Stimulated activated CD4-positive, alpha-beta T cell treated with anti-CD3 and anti-CD28 coated beads, TNF-alpha, amount 100 ng/mL, for 48 hours (primary cell): ENCODE data around the gene ZNF148.
"Not testable (repeated sequence)": the region's sequence is repeated elsewhere in the genome, so short reads cannot be mapped to it uniquely, and the experiment has no call there.

Experiments
- DNase-seq, 3 donors: peaks; one replicate each; pipeline ENCODE4 v3.0.0-alpha.2; 2020; ENCODE audit warnings: low read depth in 3 of 3

The ZNF148 gene

DNA sequence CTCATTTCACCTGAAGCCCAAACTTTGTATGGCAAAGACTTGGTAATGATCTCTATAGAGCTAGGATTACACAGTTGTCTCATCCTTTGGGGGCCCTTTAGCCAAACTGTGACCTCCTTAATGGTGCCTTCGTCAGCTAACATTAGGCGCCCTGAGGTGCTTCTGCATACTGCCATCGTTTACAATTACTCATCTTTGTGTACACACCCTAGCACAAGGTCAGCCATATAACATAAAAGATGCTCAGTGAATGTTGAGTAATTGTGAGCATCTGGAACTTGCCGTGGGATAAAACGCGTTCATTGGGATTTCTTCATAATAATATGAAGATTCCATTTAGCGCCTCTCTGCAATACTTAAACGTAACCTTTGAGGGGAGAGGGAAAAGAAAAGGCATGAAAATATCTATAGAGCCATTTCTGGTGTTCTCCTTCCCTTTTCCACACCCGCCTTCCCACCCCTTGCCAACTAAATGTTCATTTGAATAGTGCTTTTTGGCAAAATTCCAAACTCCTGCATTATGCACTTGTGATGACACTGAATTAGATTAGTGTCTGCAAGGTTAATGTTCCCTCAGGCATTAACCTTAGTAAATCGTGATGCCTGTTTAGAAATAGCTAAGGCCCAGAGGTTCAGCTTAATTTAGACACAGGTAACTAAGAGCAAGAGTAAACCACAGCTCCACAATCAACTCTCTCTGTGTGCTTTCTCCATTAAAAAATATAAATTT, 990 bp upstream of the ZNF148 start:
- DNase-seq, result no peak

DNA sequence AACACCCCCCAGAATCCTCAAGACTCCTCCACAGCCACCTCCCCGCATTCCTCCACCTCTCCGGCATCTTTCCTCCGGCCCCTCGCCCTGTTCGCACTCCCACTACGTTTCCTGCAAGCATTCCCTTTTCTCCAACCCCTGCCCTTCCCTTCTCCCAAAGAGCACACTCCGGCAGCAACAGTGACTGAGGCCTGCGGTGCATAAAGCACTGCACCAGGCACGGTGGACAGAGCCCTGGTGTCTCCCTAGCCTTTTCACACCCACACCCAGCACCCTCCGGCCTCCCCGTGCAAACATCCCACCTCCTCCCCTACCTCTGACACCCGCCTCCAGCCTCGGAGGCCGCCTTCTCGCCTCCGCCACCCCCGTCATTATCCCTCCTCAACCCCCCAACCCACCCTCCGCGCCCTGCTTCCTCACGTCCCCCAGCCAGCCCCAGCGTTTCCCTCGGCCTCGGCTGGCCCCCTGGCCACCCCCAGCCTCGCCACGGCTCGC, 577 bp downstream of the ZNF148 start:
- peak in 1 of 3 donors; percentile 17 for DNase-seq

DNA sequence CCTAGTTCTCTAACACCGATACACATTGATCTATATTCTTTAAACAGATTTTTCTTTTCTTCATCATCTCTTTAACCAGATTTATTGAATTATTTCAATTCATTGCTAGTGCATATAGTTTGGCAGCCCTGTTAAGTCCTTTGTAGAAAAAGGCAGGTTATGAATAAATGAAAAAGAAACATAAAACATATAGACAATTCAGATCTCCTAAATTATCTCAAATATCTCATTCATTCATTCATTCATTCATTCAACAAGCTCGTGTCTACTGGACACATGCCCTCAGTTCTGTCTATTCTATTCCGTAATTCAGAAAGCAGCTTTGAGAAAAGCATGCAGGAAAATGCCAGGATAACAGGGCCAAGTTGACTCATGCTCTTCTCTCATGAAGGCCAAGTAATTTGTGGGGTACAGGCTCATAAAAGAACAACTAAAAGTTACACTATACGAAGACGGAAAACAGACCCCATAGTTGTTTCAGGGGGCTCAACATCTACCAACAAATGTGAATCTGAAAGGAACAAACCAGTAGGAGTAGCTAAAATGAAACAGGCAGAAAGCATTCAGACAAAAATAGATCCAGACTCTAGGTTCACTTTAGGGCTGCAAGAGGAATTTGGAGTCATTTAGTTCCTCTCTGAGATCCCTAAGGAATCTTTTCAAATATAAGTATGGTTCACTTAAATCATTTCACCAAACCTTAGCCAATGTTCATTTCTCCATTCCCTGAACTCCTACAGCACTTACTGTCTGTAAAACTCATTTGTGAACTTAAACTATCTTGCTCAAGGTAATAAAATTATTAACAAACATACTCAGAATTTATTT, 7.5 kb downstream of the ZNF148 start:
- DNase-seq, result no peak

DNA sequence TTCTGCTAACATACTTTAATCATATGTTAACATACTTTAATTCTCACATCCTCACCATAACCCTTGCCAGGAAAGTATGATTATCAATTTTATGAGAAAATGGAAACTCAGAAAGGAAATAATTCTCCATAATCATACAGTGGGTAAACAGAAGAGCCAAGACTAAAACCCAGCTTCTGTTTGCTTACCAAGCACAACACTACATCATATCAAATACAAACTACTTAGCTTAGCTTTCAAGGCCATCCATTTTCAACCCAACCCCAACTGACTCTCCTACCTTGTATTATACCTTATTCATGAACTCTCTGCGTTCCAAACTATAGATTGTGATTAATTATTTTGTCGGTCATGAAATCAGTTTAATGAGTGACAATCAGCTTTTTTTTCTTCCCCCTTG, 9.0 kb downstream of the ZNF148 start:
- no peak for DNase-seq

- DNase-seq, result no peak
Observed at GRCh38 chr3:125359700-125360099, 15.4 kb downstream of the ZNF148 start.

DNA sequence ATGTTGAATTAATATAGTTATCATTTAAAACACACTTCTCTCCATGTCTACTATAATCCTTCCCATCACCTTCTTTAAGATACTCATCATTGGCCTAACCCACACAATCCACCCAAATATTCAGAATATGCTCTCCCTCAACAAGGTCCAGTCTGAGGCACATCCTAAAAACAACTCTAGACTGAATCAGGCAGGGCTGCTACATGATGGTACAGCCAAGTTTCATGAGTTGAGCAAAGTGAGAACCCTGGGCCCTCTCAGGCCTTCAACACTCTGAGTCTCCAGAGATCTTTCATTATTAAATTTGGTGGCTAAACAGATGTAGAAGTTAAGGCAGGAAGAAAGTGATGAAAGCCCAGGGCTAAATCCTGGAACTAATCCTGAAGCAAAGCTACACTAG, 16.2 kb downstream of the ZNF148 start:
- no peak for DNase-seq

GRCh38 chr3:125357837-125358236, 17.3 kb downstream of the ZNF148 start:
- no peak for DNase-seq

DNA sequence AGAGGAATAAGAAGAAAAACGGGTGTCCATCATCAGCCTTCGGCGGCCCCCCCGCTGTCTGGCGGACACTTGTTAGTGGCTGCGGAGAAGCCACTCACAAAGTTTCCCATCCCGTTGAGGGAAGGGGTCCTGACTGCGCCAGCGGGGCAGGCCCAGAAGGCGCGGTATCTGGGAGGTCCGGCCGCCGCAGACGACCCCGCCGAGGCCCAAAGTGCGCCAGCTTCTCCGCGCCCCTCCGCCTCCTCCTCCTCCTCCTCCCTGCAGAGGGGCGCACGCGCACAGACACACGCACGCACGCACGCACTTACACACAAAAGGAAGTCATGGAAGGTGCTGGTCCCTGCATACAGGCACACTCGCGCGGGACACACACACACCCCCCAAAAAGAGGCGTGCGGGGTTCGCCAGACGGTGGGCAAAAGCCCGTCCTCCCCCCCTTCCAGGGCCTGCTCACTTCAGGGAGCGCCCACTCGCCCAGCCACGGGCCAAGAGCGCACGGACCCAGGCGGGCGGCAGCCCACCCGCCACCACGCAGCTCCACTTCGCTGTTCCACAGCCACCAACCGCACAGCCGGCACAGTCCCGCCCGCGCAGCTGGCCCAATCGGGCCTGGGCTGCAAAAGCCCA, 18.0 kb downstream of the ZNF148 start:
- peak in 2 of 3 donors; percentile 28 to 47 for DNase-seq

- DNase-seq, result no peak
Observed at GRCh38 chr3:125356140-125357026, 18.7 kb downstream of the ZNF148 start.

DNA sequence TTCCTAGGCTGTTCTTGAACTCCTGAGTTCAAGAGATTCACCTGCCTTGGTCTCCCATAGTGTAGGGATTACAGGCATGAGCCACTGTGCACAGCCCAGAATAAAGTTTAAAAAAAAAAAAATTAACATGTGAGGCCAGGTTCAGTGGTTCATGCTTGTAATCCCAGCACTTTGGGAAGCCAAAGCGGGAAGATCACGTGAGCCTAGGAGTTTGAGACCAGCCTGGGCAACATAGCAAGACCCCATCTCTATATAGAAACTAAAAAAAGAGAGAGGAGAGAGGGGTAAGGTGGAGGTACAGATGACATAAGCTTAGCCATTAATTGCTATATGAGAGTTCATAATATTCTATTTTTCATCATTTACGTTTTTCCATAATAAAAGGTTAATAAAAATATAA, 21.5 kb downstream of the ZNF148 start:
- DNase-seq, result no peak

- DNase-seq, result no peak
Observed at GRCh38 chr3:125353128-125353527, 22.0 kb downstream of the ZNF148 start.

- no peak for DNase-seq
Observed at GRCh38 chr3:125351814-125352456, 23.2 kb downstream of the ZNF148 start.

- no peak for DNase-seq
Observed at GRCh38 chr3:125351152-125351551, 24.0 kb downstream of the ZNF148 start.

GRCh38 chr3:125350597-125350996, 24.5 kb downstream of the ZNF148 start:
- no peak for DNase-seq

DNA sequence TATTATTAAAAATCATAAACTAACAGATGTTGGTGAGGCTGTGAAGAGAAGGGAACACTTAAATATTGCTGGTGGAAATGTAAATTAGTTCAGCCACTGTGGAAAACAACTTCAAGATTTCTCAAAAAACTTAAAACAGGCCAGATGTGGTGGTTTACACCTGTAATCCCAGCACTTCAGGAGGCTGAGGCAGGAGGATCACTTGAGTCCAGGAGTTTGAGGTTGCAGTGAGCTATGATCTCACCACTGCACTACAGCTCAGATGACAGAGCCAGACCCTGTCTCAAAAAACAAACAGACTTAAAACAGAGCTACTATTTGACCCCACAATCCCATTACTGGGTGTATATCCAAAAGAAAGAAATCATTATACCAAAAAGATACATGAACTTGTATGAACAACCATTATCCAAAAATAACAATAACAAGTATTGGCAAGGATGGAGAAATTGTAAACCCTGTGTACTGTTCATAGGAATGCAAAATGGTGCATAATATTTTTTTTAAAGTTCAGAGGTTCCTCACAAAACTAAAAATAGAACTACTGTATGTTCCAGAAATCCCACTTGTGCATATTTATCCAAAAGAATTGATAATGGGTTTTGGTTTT, 25.5 kb downstream of the ZNF148 start:
- DNase-seq, result no peak

DNA sequence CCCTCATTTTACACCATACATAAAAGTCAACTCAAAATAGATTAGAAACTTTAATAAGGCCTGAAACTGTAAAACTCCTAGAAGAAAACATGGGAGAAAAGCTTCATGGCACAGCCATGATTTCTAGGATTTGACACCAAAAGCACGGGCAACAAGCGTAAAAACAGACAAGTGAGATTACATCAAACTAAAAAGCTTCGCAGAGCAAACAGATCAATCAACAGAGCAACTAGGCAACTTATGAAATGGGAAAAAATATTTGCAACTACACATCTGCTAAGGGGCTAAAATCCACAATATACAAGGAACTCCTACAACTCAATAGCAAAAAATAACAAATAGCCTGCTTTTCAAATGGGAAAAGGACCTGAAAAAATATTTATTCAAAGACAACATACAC, 26.1 kb downstream of the ZNF148 start:
- no peak for DNase-seq

DNA sequence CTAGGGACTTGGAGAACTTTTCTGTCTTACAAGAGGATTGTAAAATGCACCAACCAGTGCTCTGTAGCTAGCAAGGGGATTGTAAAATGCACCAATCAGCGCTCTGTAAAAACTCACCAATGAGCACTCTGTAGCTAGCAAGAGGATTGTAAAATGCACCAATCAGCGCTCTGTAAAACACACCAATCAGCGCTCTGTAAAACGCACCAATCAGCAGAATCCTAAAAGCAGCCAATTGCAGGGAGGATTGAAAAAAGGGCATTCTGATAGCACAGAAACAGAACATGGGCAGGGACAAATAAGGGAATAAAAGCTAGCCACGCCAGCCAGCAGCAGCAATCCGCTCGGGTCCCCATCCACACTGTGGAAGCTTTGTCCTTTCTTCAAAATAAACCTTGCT, 31.8 kb downstream of the ZNF148 start:
- DNase-seq, result not testable (repeated sequence)

- no peak for DNase-seq
Observed at GRCh38 chr3:125340121-125340520, 35.0 kb downstream of the ZNF148 start.

DNA sequence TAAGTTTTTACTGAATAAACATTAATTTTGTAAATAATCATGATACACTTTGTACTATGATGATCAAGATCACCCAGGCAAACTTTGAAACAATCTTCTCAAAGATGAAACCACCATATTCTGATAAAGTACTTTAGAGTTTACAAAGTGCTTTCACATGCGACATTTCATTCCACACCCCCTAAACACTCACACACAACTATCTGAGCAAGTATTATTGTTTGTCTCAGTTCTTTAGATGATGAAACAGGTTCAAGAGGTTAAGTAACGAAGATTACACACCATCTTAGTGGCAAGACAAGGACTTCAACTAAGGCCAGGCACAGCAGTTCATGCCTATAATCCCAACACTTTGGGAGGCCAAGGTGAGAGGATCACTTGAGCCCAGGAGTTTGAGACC, 37.6 kb downstream of the ZNF148 start:
- DNase-seq, result no peak

- DNase-seq, result no peak
Observed at GRCh38 chr3:125334675-125335560, 40.2 kb downstream of the ZNF148 start.
